Measurements from ENCODE around the gene CBX8.

DNA sequence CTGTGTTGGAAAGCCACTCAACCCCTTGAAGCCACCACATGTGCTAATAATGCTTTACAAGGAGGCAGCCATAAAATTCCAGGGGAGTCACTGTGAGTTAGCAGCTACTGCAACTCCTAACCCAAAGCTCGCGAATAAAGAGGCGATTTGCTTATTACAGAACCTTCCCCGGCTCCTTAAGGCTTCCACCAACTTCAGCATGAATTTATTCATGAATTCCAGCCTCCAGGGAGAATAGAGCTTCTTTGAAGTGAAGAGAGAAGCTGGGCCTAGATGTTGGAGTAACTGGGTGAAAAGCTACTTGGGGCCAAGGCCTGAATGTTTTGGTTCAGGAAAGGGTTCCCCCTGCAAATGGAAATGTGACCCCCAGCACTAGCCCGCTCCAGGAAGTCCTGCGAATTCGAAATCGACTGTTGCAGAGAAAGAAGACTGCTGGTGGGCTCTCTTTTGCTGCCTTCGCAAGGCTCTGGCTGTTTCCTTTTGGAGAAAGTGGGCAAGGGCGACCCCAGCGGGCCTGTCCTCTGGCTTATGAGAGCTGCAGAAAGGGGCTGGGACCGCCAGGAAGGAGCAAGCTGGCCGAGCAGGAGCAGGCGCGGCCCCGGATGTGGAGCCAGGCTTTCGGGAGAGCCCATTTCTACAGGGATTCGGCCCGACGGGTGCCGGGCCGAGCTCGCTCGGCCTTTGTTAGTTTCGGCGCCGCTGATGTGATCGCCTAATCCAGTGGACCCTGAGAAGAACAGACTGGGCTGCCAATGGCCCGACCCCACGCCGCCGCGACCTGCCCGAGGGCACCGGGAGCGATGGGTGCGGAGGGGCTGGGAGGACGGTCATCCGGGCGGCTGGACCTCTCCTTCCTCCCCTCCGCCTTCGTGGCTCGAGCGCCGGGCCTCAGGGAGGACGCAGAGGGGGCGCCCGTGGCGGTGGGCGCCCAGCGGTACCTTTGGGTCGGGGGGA is 7.6 kb downstream of the CBX8 start:
- TF ChIP-seq, protein P1, sequence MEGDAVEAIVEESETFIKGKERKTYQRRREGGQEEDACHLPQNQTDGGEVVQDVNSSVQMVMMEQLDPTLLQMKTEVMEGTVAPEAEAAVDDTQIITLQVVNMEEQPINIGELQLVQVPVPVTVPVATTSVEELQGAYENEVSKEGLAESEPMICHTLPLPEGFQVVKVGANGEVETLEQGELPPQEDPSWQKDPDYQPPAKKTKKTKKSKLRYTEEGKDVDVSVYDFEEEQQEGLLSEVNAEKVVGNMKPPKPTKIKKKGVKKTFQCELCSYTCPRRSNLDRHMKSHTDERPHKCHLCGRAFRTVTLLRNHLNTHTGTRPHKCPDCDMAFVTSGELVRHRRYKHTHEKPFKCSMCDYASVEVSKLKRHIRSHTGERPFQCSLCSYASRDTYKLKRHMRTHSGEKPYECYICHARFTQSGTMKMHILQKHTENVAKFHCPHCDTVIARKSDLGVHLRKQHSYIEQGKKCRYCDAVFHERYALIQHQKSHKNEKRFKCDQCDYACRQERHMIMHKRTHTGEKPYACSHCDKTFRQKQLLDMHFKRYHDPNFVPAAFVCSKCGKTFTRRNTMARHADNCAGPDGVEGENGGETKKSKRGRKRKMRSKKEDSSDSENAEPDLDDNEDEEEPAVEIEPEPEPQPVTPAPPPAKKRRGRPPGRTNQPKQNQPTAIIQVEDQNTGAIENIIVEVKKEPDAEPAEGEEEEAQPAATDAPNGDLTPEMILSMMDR (IDR thresholded peaks at IDR 0.05) = no peak
- TF ChIP-seq ZFX (IDR thresholded peaks at IDR 0.05; ENCODE audit: borderline replicate concordance) = no peak

Data from 22Rv1 (cell line).